Amygdala (tissue), 56 donors: ENCODE data around the gene GLI3.

Experiments used
- DNase-seq, 56 donors: peaks; one replicate each; lab custom pipeline; 2025; lab: John Stamatoyannopoulos, UW

GLI3 gene

DNA sequence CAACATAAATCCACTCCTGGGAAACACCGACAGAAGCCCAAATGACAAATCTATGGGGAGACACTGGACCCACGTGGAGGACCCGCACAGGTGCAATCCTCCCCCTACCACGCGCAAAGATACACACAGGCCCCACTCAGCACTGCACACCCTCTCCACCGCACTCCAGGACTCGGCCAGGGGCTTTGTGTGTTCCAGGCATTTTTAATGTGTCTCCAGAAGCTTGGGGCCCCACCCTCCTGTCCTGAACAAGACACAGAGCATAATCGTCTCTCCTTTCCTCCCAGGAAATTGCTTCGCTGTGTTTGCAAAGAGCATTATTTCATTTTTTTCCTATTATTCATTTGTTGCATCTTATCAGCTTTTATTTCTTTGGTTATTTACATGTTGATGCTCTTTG, 82.8 kb downstream of the GLI3 start:
- no peak for DNase-seq

DNA sequence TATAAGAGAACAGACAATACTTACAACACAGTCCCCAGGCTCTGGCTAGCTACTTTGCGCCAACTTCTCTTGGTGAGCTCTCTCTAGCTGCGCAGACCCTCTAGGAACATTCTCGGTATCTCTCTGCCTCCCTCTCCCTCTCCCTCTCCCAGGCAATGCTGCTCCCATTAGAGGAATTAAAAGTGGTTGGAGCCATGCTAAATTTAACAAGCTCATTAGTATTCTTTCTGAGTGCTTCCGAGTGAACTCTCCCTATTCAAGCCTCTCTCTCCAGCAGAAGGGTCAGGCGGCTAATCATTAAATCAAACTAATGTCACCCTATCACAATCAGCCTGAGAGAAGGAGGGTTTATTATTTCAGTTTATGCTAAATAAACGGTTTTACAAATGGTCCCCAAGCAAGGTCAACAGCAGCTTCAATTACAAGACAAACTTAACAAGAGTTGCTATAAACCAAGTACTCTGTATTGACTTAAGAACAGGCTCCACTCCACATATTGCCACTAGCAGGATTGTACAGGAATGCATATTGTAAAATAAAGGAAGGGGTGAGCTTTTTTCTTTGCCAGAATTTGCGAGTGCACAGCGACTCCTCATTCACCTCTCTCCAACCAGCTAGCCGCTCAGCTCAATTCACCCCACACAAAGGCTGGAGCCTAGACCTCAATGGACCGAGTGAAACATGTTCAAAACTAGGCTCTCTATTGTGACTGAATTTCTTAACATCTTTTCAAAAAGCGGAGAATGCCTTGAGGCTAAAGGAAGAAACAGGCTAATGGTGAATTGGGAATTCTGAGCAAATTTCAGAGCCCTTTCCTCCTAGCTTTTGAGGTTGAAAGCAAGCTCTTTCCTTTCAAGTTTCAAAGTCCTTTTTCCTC, 84.4 kb downstream of the GLI3 start:
- peak in 17 of 56 donors; percentile 2 to 55 (median 28) for DNase-seq

DNA sequence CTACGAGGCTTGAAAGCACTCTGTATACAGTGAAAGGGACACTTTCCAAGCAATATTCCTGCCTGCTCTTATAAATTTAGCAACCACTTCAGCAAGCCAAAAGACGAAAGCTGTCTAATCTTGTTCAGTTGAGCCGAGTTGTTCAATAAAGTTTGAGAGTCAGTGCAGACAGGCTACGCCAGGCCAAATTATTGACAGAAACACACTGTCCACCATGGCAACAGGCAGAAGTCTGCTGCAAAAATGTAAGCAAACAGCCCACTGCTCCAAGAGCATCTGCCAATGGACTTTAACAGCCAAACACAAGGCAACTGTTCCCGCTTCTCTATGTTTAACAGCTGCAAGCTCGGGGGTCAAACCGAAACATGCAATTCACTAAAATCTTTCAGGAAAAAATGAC, 85.7 kb downstream of the GLI3 start:
- DNase-seq: peak in 11 of 56 donors; percentile 9 to 49 (median 21)

DNA sequence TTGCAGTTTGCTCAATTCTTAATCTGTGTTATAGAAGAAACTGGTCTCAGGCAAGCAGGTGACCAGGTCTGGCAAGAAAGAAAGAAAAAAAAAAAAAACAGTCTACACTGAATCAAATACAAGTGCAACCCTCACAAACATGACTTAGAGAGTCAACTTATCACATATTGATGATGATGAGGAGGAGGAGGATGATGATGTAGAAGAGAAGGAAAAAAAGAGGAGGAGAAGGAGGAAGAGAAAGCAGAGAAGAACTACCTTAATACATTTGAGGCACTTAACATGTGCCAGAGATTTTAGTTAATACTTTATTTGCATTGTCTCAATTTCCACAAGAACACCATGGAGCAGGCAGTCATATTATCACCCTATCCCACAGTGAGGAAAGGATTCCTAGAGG, 91.5 kb downstream of the GLI3 start:
- DNase-seq: no peak

DNA sequence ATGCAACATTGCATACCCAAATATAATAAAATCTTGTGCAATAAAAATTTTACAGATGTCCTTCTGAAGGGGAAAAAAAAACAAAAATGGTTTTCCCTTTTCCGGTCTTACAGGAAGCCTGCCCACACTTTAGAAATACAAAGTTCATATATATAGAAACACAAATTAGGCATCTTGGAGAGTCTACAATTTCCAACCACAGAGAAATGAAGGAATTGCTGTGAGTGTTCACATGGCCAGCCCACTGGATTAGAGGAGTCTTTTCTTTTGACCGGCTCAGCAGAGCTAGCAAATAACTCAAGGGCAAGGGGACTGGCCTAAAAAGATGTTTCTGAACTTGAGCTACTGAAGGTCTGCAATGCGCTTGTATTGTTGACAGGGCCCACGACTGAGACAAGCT, 92.4 kb downstream of the GLI3 start:
- DNase-seq: no peak

DNA sequence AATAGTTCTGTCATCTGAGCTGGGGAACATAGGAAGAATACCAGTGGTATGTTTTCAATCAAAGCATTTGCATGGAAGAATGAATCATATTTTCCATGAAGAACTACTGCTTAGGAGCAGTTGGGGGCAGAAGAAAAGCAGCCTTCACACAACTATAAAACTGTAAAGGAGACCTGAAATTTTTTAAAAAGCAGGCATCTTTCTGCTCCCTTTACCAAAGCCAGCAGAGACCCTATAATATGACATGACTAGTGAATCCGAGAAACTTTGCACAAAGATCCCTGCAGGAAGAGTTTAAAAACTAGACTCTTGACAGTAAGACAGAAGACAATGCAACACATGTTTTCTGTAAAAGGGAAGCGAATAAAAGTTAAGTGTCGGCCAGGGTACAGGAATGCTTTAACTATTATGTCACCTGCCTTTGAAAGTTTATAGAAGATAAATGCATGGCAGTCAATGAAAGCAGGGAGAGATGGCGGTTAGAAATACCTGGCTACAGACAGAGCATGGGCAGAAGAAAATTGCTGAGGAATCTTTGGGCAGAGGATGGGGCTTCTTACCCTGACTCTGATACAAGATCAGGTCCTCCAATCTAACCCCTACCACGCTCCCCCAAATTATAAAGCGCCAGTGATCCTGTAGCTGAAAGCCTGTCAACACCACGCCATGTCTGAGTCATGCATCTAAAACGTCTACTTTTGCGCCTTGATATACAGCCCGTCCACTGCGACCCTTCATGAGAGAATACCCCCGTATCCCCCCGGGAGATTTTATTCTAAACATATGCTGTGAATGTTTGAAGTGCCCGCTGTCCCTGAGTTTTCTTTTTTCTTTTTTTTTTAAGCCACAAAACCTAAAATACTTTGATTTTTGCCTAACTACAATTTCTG, 93.1 kb downstream of the GLI3 start:
- DNase-seq: no peak

DNA sequence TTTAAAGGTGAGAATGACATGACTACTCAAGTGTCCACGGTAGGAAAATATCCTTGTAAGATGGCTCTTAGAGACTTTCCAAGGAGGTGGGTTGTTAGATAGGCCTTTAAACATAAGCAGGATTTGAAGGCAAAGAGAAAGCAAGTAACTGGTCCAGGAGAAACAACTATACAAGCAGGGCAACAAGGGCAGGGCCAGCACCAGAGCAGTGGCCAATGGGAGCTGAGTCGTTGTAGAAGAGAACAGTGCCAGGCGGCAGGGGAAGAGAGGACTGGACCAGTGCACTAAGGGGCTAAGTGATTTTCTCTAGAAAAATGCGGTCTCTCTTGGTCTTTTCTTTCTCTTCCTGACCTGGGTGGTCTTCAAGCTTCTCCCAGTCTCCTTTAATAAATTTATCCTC, 94.9 kb downstream of the GLI3 start:
- DNase-seq: no peak

DNA sequence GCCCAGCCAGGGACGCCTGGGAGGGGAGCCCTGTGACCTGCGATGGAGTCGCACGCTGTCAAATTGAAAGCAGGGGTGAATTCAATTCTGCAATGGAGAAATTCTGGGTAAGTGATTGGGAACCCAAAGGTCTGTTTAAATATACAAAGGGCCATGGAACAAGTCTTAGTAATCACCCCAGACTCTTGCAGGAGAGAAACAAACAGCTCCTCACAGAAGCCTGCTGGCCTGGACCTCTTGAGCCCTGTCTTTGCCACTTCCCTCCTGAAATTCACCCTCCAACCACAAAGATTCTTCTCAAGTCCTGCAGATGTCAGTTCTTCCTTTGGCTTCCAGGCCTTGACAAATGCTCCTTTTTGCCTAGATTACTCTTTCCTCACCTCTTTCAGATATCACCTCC, 97.3 kb downstream of the GLI3 start:
- DNase-seq: no peak

DNA sequence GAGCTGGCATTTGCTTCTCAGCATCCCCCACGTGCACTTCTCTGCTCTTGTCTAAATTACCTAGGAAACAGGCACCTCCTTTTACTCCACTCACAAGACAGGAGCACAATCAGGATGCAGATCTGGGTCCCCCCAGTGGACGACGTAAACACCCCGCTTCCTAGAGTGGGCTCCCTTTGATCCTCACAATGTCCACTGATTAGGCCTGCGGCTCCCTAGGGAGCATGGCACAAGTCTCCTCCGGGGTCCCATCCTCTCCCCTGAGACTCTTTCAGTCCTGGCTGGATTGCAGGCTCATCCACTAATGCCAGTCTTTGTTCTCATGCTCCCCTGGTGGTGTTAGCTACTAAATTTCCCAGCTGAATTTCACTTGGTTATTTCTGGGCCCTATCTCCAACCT, 98.3 kb downstream of the GLI3 start:
- no peak for DNase-seq

DNA sequence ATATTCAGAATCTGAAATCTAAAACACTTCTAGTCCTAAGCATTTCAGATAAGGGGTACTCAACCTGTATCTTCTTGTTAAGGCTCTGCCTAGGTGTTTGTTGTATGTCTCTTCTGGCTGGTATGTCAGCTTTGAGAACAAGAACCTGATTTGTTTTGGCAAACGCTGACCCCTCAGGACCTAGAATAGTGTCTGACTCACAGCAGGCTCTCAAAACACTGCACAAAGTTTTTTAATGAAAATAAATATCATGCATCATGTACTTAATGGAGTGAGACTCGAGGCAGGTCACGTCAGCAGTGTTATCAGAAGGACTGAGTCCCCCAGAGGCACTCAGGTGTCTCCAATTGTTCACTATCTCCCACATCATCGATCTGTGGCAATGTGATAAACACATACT, 99.1 kb downstream of the GLI3 start:
- no peak for DNase-seq

DNA sequence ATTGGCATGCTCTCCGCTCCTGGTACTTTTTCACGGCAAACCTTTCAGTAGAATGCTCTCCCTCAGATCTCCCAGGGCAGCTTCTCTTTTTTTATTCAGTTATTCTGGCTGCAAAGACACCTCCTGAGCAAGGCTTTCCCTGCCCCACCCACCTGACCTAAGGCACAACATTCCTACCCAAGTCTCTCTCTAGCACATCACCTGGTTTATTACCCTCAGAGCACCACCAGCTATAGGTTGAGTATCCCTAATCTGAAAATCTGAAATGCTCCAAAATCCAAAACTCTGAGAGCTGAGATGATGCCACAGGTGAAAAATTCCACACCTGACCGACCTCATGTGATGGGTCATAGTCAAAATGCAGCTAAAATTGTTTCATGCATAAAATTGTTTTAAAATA, 99.6 kb downstream of the GLI3 start:
- no peak for DNase-seq

DNA sequence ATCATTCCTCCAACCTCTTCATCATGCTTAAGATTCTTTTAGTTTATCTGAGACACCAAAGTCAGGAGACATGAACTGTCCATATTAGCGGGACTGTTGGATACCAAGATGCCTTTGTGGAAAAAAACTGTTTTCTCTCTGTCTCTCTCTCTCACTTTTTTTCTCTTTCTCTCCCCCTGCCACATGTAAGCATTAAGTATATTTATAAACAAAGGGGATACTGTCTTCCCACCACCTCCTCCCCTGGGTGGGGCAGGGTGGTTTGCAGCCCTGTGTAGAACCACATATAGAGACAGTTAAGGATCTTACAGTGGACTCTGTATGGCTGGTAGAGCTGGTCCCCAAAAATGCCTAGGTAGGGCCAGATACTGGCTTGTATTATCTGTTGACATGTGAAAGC, 101.3 kb downstream of the GLI3 start:
- DNase-seq: no peak

DNA sequence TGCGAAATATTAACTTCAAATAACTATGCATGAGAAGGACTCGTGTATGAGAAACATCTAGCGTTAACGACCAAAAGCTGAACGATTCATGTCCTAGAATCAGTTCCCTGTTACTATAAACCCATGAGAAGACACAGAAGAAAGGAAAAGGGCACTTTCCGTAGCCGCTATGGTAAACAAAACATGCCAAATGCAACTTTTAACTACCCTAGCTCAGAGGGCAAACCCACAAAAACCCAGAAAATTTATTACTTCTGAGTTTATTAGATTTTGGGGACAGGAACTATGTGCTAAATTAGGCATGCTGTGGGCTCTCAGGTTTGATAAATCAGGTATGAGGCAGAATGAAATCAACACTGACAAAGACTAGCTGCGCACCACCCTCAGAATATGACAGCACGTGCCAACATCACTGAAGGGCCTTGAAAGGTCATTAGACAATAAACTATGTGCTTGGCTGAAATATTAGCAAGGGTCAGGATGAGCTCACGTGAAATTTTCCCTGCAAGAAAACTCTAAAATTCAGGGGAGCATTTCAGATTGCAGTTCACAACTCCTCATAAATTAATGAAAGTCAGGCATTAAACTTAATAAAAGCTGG, 102.6 kb downstream of the GLI3 start:
- DNase-seq: no peak

DNA sequence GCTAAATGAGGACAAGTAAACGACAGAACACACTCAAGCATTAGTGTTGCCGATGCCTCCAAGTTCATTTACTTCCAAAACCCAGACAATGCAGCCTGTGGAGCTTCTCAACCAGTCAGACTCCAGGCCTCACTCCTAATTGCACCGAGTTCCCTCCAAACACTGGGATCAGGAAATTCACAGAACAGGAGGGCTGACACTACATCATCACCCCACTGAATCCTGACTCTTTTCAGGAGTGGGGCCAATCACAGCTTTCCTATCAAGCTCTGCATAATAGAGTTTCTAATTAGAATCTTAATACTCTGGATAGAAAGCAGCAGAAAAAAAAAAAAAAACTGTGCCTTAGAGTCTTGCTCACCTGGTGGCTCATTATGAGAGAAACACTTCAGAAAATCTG, 103.7 kb downstream of the GLI3 start:
- no peak for DNase-seq

DNA sequence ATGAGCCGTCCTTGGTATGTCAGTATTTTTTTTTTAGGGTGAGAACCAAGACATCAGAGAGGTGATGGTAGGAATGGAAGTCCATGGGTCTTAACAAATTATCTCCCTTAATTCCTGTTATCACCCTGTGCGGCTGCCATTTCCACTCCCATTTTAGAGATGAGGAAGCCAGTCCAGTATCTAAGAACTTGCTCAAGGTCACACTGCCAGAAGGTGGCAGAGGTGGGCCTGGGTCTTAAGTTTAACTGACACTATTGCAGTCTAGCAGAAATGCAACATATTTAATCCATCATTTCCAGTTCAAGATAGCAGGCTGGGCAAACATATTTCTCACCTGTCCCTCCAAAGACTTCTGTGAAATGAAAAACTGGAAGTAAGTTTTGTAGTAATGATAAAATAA, 108.3 kb downstream of the GLI3 start:
- no peak for DNase-seq

DNA sequence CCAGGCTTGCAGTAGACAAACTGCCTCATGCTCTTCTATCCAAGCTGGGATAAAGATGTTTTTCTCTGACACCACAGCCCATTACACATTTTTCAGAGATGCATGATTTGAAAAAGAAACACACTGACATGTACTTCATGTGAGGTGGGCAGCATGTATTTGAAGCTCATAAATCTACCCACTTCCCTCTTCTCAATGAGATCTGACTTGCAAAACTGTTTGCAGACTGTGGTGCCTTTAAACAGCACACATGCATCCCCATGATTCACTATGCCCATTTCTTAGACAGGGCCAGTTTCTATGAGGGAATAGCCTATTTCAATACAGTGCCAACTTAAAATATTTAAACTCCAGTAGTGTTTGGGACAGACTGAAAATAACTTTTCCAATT, 109.8 kb downstream of the GLI3 start:
- DNase-seq: no peak

DNA sequence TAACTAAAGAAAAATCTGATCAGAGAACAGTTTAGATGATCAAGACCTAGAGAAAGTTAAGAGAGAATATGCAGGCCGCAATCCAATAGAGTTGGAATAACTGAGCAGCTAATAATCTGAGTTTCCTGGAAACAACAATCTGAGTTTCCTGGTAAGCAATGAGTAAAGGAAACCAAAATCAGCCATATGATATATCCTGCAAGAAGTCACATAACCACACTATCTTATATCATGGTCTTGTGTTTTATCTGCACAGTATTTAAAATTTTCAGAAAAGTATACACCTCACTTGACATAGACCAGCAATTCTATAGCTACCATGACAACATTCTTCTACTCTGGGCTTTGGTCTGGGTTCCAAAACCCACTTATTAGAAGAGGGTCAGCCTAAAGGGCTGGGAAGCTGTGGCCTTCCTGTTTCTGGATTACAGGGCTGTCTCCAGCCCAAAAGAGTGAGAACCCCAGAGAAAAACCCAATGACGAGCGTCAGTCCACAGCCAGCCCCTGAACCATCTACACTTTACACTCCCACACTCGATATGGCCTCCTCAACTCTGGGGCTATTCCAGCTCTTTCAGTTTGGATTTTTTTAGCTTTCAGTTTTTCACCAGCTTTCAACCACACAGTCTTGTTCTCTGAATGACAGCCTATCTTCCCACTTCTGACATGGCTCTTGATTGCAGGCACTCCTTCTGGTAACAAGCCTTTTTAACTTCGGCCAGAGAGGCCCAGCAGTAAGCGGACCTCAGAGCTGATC, 110.4 kb downstream of the GLI3 start:
- no peak for DNase-seq

DNA sequence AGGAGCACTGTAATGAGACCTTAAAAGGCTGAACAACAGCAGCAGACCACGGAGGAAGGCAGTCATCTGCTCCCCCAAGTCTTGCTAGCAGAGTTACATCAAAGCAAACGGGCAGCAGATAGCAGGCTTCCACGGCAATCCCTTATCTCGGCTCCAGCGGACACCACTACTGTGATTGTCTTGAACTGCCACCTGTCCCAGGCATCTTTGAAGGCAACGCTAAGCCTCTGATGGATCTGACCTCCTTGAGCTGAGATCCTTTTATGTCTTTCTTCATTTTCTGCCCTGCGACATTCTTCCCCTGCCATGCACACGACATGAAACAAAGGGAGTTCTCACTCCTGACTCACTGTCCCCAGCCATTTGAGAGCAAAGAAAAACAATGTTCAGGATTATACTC, 111.7 kb downstream of the GLI3 start:
- DNase-seq: no peak

DNA sequence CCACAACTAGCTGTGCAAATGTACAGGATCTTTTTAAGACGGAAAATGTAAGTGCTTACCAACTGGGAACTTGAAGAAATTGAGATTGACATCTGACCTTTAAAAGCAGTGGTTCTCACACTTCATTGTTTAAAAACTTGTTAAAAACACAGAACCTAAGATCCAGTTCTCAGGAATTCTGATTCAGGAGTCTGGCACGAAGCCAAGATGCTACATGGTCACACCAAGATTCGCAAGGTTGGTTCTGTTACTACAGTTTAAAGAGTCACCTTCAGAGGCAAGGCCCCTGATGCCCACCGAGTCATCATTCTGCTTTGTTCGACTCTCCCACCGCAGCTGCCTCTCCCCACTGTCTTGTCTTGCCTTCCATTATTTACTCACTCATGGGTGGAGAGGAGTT, 113.3 kb downstream of the GLI3 start:
- no peak for DNase-seq

DNA sequence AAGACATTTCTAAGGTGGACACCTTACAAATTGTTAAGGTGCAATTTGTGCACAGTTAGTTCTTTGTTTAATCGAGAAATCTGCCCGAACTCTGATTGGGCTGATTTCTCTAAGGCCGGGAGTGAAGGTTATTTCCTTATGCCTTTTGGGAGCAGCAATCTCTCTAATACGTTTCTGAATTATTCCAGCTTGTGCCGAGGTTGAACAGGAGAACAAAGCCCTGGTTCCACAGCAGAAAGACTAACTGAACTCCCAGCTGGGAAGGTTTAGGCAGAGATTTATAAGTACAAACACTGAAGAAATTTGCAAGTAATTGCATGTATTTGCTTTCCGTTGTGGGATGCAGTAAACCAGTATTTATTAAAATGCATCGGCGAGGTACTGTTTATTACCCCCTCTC, 116.8 kb downstream of the GLI3 start:
- DNase-seq: no peak

DNA sequence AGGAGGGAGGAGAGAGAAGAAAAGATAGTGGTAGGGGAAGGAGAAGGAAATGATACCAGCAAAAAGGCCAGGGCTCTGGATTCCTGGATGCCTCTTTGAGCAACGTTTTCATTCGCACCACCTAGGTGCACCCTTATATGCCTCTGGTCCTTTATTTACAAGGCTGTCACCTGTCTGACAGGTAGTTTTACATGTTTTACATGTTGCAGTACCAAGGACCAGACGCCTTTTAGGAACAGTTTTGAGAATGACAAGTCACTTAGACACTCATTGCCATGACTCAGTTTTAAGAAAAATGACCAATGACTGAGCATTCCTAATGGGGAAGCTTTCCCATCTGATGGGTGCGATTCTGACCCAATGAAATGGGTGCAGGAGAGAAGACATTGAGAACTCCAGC, 119.8 kb downstream of the GLI3 start:
- no peak for DNase-seq
